HEK293 (cell line): ENCODE results near the gene PLEKHO2.

Source experiments
- ELK4 ChIP-seq: IDR thresholded peaks from 2 replicates; pipeline ENCODE4 v1.6.1; 2011; ENCODE audit warnings: mild to moderate bottlenecking, low read depth, low read length, borderline replicate concordance
- ZNF133 ChIP-seq: fragments of 450-650 bp; formaldehyde crosslinking; IDR thresholded peaks from 2 replicates; pipeline ENCODE4 v1.5.1; 2016; ENCODE audit warnings: missing biosample characterization, missing genetic modification characterization
- ZNF140 ChIP-seq: fragments of 450-650 bp; formaldehyde crosslinking; IDR thresholded peaks from 2 replicates; pipeline ENCODE4 v1.5.1; 2016; ENCODE audit warnings: missing biosample characterization, missing genetic modification characterization
- ZNF18 ChIP-seq: fragments of 450-650 bp; formaldehyde crosslinking; IDR thresholded peaks from 2 replicates; pipeline ENCODE4 v1.5.1; 2016; ENCODE audit warnings: missing biosample characterization, missing genetic modification characterization
- ZNF184 ChIP-seq: fragments of 450-650 bp; IDR thresholded peaks from 2 replicates; pipeline ENCODE4 v1.5.1; 2018; ENCODE audit warnings: missing biosample characterization, mild to moderate bottlenecking, missing genetic modification characterization
- ZNF292 ChIP-seq: fragments of 450-650 bp; formaldehyde crosslinking; IDR thresholded peaks from 2 replicates; pipeline ENCODE4 v1.5.1; 2016; ENCODE audit warnings: low read depth, missing biosample characterization, missing genetic modification characterization, borderline replicate concordance
- ZNF394 ChIP-seq: fragments of 450-650 bp; formaldehyde crosslinking; IDR thresholded peaks from 2 replicates; pipeline ENCODE4 v1.5.1; 2016; ENCODE audit warnings: missing biosample characterization, missing genetic modification characterization, mild to moderate bottlenecking, moderate library complexity, borderline replicate concordance
- ZNF426 ChIP-seq: fragments of 450-650 bp; formaldehyde crosslinking; IDR thresholded peaks from 2 replicates; pipeline ENCODE4 v1.5.1; 2017; ENCODE audit warnings: missing biosample characterization, missing genetic modification characterization, mild to moderate bottlenecking, inconsistent platforms, moderate library complexity
- ZNF433 ChIP-seq: fragments of 450-650 bp; formaldehyde crosslinking; IDR thresholded peaks from 2 replicates; pipeline ENCODE4 v1.5.1; 2016; ENCODE audit warnings: missing biosample characterization, missing genetic modification characterization, low read depth
- ZNF510 ChIP-seq: fragments of 450-650 bp; formaldehyde crosslinking; IDR thresholded peaks from 2 replicates; pipeline ENCODE4 v1.5.1; 2018; ENCODE audit warnings: mild to moderate bottlenecking, missing genetic modification characterization, missing biosample characterization; ENCODE audit not compliant: insufficient replicate concordance
- ZNF530 ChIP-seq: fragments of 450-650 bp; formaldehyde crosslinking; IDR thresholded peaks from 2 replicates; pipeline ENCODE4 v1.5.1; 2016; ENCODE audit warnings: low read depth, missing biosample characterization, missing genetic modification characterization
- ZNF560 ChIP-seq: fragments of 450-650 bp; formaldehyde crosslinking; IDR thresholded peaks from 2 replicates; pipeline ENCODE4 v1.5.1; 2017; ENCODE audit warnings: missing biosample characterization, missing genetic modification characterization, borderline replicate concordance
- ZNF585B ChIP-seq: fragments of 450-650 bp; formaldehyde crosslinking; IDR thresholded peaks from 2 replicates; pipeline ENCODE4 v1.5.1; 2016; ENCODE audit warnings: missing biosample characterization, missing genetic modification characterization
- ZNF623 ChIP-seq: fragments of 450-650 bp; formaldehyde crosslinking; IDR thresholded peaks from 2 replicates; pipeline ENCODE4 v1.5.1; 2016; ENCODE audit warnings: missing biosample characterization, missing genetic modification characterization
- ZNF629 ChIP-seq: fragments of 450-650 bp; formaldehyde crosslinking; IDR thresholded peaks from 2 replicates; pipeline ENCODE4 v1.5.1; 2017; ENCODE audit warnings: missing biosample characterization, missing genetic modification characterization
- ZNF654 ChIP-seq: fragments of 450-650 bp; formaldehyde crosslinking; IDR thresholded peaks from 2 replicates; pipeline ENCODE4 v1.5.1; 2016; ENCODE audit warnings: low read depth, missing biosample characterization, missing genetic modification characterization
- ZNF664 ChIP-seq: fragments of 450-650 bp; formaldehyde crosslinking; IDR thresholded peaks from 2 replicates; pipeline ENCODE4 v1.5.1; 2016; ENCODE audit warnings: missing biosample characterization, missing genetic modification characterization
- ZNF792 ChIP-seq: fragments of 450-650 bp; formaldehyde crosslinking; IDR thresholded peaks from 2 replicates; pipeline ENCODE4 v1.5.1; 2016; ENCODE audit warnings: missing biosample characterization, missing genetic modification characterization
- TF ChIP-seq, protein P1 (sequence below): fragments of 450-650 bp; formaldehyde crosslinking; conservative IDR thresholded peaks from 2 replicates; pipeline ENCODE4 v1.5.1; 2016; ENCODE audit warnings: low read depth, missing biosample characterization, missing genetic modification characterization
- TF ChIP-seq, protein P2 (sequence below): fragments of 450-650 bp; formaldehyde crosslinking; IDR thresholded peaks from 2 replicates; pipeline ENCODE4 v1.5.1; 2016; ENCODE audit warnings: missing biosample characterization, missing genetic modification characterization
- TF ChIP-seq, protein P3 (sequence below): fragments of 450-650 bp; formaldehyde crosslinking; IDR thresholded peaks from 2 replicates; pipeline ENCODE4 v1.5.1; 2016; ENCODE audit warnings: missing biosample characterization, missing genetic modification characterization
- TF ChIP-seq, protein P4 (sequence below): fragments of 450-650 bp; formaldehyde crosslinking; IDR thresholded peaks from 2 replicates; pipeline ENCODE4 v1.5.1; 2016; ENCODE audit warnings: missing biosample characterization, missing genetic modification characterization

The PLEKHO2 gene

GRCh38 chr15:64804619-64805018 is 37.1 kb upstream of the PLEKHO2 start (continued):
- TF ChIP-seq, protein P1, sequence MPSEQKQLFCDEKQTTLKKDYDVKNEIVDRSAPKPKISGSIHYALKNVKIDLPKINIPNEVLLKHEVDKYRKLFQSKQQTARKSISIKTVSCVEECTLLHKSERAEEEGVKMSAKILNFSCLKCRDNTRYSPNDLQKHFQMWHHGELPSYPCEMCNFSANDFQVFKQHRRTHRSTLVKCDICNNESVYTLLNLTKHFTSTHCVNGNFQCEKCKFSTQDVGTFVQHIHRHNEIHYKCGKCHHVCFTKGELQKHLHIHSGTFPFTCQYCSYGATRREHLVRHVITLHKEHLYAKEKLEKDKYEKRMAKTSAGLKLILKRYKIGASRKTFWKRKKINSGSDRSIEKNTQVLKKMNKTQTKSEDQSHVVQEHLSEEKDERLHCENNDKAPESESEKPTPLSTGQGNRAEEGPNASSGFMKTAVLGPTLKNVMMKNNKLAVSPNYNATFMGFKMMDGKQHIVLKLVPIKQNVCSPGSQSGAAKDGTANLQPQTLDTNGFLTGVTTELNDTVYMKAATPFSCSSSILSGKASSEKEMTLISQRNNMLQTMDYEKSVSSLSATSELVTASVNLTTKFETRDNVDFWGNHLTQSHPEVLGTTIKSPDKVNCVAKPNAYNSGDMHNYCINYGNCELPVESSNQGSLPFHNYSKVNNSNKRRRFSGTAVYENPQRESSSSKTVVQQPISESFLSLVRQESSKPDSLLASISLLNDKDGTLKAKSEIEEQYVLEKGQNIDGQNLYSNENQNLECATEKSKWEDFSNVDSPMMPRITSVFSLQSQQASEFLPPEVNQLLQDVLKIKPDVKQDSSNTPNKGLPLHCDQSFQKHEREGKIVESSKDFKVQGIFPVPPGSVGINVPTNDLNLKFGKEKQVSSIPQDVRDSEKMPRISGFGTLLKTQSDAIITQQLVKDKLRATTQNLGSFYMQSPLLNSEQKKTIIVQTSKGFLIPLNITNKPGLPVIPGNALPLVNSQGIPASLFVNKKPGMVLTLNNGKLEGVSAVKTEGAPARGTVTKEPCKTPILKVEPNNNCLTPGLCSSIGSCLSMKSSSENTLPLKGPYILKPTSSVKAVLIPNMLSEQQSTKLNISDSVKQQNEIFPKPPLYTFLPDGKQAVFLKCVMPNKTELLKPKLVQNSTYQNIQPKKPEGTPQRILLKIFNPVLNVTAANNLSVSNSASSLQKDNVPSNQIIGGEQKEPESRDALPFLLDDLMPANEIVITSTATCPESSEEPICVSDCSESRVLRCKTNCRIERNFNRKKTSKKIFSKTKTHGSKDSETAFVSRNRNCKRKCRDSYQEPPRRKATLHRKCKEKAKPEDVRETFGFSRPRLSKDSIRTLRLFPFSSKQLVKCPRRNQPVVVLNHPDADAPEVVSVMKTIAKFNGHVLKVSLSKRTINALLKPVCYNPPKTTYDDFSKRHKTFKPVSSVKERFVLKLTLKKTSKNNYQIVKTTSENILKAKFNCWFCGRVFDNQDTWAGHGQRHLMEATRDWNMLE (tag by site-specific recombination) = peak; percentile 93
- TF ChIP-seq ZNF792 (tag by site-specific recombination) (no peak), ZNF140 (tag by site-specific recombination) (peak; percentile 78), ZNF133 (tag by site-specific recombination) (no peak), ZNF184 (tag by site-specific recombination) (no peak), ZNF654 (tag by site-specific recombination) (peak; percentile 33; the same call in 1 of the 2 replicates), ZNF433 (tag by site-specific recombination) (peak; percentile 59), ELK4 (no peak), ZNF510 (tag by site-specific recombination) (peak; percentile 17), ZNF18 (0 out of 2 replicates have a peak, but pooled peaks have one; percentile 17), ZNF629 (tag by site-specific recombination) (peak; percentile 52; the same call in 1 of the 2 replicates), ZNF623 (tag by site-specific recombination) (peak; percentile 69), ZNF560 (tag by site-specific recombination) (peak; percentile 50; the same call in 1 of the 2 replicates), ZNF394 (tag by site-specific recombination) (peak; percentile 95), ZNF426 (tag by site-specific recombination) (peak; percentile 80), ZNF292 (tag by site-specific recombination) (0 out of 2 replicates have a peak, but pooled peaks have one; percentile 52), ZNF664 (tag by site-specific recombination) (peak; percentile 65; the same call in 1 of the 2 replicates), ZNF585B (tag by site-specific recombination) (no peak), ZNF530 (tag by site-specific recombination) (0 out of 2 replicates have a peak, but pooled peaks have one; percentile 22)
- TF ChIP-seq, protein P2, sequence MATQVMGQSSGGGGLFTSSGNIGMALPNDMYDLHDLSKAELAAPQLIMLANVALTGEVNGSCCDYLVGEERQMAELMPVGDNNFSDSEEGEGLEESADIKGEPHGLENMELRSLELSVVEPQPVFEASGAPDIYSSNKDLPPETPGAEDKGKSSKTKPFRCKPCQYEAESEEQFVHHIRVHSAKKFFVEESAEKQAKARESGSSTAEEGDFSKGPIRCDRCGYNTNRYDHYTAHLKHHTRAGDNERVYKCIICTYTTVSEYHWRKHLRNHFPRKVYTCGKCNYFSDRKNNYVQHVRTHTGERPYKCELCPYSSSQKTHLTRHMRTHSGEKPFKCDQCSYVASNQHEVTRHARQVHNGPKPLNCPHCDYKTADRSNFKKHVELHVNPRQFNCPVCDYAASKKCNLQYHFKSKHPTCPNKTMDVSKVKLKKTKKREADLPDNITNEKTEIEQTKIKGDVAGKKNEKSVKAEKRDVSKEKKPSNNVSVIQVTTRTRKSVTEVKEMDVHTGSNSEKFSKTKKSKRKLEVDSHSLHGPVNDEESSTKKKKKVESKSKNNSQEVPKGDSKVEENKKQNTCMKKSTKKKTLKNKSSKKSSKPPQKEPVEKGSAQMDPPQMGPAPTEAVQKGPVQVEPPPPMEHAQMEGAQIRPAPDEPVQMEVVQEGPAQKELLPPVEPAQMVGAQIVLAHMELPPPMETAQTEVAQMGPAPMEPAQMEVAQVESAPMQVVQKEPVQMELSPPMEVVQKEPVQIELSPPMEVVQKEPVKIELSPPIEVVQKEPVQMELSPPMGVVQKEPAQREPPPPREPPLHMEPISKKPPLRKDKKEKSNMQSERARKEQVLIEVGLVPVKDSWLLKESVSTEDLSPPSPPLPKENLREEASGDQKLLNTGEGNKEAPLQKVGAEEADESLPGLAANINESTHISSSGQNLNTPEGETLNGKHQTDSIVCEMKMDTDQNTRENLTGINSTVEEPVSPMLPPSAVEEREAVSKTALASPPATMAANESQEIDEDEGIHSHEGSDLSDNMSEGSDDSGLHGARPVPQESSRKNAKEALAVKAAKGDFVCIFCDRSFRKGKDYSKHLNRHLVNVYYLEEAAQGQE = peak; percentile 68; the same call in 1 of the 2 replicates
- TF ChIP-seq, protein P3, sequence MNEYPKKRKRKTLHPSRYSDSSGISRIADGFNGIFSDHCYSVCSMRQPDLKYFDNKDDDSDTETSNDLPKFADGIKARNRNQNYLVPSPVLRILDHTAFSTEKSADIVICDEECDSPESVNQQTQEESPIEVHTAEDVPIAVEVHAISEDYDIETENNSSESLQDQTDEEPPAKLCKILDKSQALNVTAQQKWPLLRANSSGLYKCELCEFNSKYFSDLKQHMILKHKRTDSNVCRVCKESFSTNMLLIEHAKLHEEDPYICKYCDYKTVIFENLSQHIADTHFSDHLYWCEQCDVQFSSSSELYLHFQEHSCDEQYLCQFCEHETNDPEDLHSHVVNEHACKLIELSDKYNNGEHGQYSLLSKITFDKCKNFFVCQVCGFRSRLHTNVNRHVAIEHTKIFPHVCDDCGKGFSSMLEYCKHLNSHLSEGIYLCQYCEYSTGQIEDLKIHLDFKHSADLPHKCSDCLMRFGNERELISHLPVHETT (tag by site-specific recombination) = 0 out of 2 replicates have a peak, but pooled peaks have one; percentile 24
- TF ChIP-seq, protein P4, sequence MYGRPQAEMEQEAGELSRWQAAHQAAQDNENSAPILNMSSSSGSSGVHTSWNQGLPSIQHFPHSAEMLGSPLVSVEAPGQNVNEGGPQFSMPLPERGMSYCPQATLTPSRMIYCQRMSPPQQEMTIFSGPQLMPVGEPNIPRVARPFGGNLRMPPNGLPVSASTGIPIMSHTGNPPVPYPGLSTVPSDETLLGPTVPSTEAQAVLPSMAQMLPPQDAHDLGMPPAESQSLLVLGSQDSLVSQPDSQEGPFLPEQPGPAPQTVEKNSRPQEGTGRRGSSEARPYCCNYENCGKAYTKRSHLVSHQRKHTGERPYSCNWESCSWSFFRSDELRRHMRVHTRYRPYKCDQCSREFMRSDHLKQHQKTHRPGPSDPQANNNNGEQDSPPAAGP (tag by site-specific recombination) = no peak
